ENCODE measurements around the gene FIBIN. TPM values are rescaled to one million over a fixed set of nuclear protein-coding genes. Genes with fewer than 3 reads are reported as not detected.

FIBIN gene
- total RNA-seq, 1 experiment from 2014 or later: 3.4 TPM

GRCh38 chr11:27040302-27041115, 46.6 kb downstream of the FIBIN start, which contains the start of gene BBOX1:
TSS of gene BBOX1 (plus strand) at chr11:27040815. CDS start at chr11:27055431, 14,616 bp downstream.
- Histone ChIP-seq H3K27me3 (no peaks in the 10 kb centered on the region), H3K4me3 (no peak within 1 kb of the TSS), H3K36me3 (no peaks in the 10 kb centered on the region), H3K9me3 (0 out of 2 replicates have a peak, but pooled peaks cover 1% of the 10 kb centered on the region)
- peak; percentile 15 for DNase-seq

DNA sequence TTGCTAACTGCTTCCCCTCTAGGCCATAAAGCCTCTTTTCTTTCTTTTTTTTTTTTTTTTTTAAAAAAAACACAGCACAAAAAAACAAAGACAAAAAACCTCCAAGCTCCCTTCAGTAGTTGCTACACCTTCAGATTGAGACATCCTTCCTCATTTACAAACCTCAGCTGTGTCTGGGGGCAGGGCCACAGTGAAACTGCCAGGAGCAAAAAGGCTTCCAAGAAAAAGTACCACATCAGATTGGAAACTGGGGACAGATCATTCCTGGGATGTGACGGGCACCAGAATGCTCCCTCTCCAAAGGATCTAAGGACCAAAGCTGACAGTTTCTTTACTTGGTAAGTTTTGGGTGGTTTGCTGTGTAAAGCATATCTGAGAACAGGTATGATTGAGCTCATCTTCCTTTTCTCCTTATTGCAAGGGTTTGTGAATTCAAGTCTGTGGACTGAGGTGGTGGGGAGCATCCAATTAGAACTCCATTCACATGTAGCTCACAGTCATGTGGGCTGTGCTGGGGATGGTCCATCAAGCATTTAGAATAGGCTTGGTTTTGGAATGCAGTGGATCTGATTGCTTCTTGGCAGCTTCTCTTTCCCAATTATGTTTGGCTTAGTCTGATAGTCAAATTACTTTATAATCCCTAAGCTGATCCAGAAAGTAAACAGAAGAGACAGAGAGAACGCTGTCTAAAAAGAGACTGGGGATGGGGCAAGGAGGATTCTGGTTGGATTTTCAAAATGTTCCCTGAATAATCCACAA, 47.4 kb downstream of the FIBIN start:
- H3K4me3 ChIP-seq: no peak overlapping the region
- DNase-seq: no peak
- H3K9me3 ChIP-seq: no peaks in the 10 kb centered on the region
- H3K27me3 ChIP-seq: no peaks in the 10 kb centered on the region
- no peaks in the 10 kb centered on the region for H3K36me3 ChIP-seq

Other genes starting within 250 kb of the FIBIN start
- gene BBOX1, start 46.7 kb downstream of the FIBIN start, total RNA-seq (2014; rRNA removed; shearing (Covaris generic); ENCODE audit: low replicate concordance): not detected in 2 replicates